ENCODE data around the gene TESPA1. TPM values are rescaled to one million over a fixed set of nuclear protein-coding genes. Genes with fewer than 3 reads are reported as not detected.
A peak's percentile ranks its signal among the peaks of the same experiment; 100 is the strongest.

Gene TESPA1
- total and polyA plus RNA-seq, 9 of the 15 experiments (the other 6 are each of a cell fraction or from before 2014, with no cell fraction given) = 0.72 to 7.1 (median 2.4) TPM

DNA sequence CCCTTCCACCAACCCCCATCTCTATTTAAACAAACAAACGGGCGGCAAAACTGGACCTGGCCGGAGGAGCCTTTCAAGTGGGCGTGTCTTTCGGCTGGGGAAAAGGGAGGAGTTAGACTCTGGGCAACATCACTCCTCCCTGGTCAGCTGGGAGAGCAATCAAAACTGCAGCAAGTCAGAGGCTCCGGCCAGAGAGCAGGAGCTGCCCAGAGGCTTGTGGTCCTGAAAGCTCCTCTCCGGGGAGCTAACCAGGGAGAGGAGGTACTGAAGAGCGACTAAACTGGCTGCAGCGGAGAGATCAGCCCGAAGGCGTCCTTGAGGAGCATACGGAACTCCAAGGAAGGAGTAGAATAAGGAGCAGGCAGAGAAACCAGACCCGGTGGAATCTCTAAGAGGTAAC is 35.2 kb upstream of the TESPA1 start, which contains the start of gene NEUROD4 (continued):
- TF ChIP-seq, protein P1, sequence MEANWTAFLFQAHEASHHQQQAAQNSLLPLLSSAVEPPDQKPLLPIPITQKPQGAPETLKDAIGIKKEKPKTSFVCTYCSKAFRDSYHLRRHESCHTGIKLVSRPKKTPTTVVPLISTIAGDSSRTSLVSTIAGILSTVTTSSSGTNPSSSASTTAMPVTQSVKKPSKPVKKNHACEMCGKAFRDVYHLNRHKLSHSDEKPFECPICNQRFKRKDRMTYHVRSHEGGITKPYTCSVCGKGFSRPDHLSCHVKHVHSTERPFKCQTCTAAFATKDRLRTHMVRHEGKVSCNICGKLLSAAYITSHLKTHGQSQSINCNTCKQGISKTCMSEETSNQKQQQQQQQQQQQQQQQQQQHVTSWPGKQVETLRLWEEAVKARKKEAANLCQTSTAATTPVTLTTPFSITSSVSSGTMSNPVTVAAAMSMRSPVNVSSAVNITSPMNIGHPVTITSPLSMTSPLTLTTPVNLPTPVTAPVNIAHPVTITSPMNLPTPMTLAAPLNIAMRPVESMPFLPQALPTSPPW (CRISPR knock-in tag; IDR thresholded peaks at IDR 0.05) = peak; percentile 35; the same call in 1 of the 2 replicates
- no peak for TF ChIP-seq TAF9B (IDR thresholded peaks at IDR 0.05; ENCODE audit: partially characterized antibody)
- no peak for TF ChIP-seq POLR2B (IDR thresholded peaks at IDR 0.05; ENCODE audit: low read depth, partially characterized antibody)
- TF ChIP-seq NFRKB (IDR thresholded peaks at IDR 0.05; ENCODE audit: low read depth) = no peak
- TF ChIP-seq NFIC (IDR thresholded peaks at IDR 0.05) = no peak
- TF ChIP-seq FOXA3 (CRISPR knock-in tag; conservative IDR thresholded peaks at IDR 0.05 in 1 of 2, IDR thresholded peaks at IDR 0.05 in 1 of 2) = no peak
- TF ChIP-seq SETDB1 (IDR thresholded peaks at IDR 0.05; ENCODE audit: low read length) = no peak
- TF ChIP-seq ZNF175 (CRISPR knock-in tag; IDR thresholded peaks at IDR 0.05; ENCODE audit: low read depth) = peak; percentile 52; the same call in 1 of the 2 replicates
- peak; percentile 81 for TF ChIP-seq ZNF589 (CRISPR knock-in tag; IDR thresholded peaks at IDR 0.05; ENCODE audit: low read depth)
- no peak for TF ChIP-seq CBFA2T2 (conservative IDR thresholded peaks at IDR 0.05)
- no peak for TF ChIP-seq EGR1 (conservative IDR thresholded peaks at IDR 0.05)
- no peak for TF ChIP-seq PHF8 (IDR thresholded peaks at IDR 0.05; ENCODE audit: borderline replicate concordance, low read length)
- TF ChIP-seq ZBTB1 (CRISPR knock-in tag; IDR thresholded peaks at IDR 0.05; ENCODE audit: borderline replicate concordance, low read depth) = no peak
- TF ChIP-seq ZNF586 (CRISPR knock-in tag; conservative IDR thresholded peaks at IDR 0.05) = no peak
- no peak for TF ChIP-seq ZNF41 (CRISPR knock-in tag; conservative IDR thresholded peaks at IDR 0.05)
- TF ChIP-seq KLF1 (tag; IDR thresholded peaks at IDR 0.05) = no peak
- TF ChIP-seq, protein P2, sequence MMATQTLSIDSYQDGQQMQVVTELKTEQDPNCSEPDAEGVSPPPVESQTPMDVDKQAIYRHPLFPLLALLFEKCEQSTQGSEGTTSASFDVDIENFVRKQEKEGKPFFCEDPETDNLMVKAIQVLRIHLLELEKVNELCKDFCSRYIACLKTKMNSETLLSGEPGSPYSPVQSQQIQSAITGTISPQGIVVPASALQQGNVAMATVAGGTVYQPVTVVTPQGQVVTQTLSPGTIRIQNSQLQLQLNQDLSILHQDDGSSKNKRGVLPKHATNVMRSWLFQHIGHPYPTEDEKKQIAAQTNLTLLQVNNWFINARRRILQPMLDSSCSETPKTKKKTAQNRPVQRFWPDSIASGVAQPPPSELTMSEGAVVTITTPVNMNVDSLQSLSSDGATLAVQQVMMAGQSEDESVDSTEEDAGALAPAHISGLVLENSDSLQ (IDR thresholded peaks at IDR 0.05) = peak; percentile 83
- no peak for TF ChIP-seq MBD2 (IDR thresholded peaks at IDR 0.05; ENCODE audit: borderline replicate concordance, low read depth)
- TF ChIP-seq, protein P3, sequence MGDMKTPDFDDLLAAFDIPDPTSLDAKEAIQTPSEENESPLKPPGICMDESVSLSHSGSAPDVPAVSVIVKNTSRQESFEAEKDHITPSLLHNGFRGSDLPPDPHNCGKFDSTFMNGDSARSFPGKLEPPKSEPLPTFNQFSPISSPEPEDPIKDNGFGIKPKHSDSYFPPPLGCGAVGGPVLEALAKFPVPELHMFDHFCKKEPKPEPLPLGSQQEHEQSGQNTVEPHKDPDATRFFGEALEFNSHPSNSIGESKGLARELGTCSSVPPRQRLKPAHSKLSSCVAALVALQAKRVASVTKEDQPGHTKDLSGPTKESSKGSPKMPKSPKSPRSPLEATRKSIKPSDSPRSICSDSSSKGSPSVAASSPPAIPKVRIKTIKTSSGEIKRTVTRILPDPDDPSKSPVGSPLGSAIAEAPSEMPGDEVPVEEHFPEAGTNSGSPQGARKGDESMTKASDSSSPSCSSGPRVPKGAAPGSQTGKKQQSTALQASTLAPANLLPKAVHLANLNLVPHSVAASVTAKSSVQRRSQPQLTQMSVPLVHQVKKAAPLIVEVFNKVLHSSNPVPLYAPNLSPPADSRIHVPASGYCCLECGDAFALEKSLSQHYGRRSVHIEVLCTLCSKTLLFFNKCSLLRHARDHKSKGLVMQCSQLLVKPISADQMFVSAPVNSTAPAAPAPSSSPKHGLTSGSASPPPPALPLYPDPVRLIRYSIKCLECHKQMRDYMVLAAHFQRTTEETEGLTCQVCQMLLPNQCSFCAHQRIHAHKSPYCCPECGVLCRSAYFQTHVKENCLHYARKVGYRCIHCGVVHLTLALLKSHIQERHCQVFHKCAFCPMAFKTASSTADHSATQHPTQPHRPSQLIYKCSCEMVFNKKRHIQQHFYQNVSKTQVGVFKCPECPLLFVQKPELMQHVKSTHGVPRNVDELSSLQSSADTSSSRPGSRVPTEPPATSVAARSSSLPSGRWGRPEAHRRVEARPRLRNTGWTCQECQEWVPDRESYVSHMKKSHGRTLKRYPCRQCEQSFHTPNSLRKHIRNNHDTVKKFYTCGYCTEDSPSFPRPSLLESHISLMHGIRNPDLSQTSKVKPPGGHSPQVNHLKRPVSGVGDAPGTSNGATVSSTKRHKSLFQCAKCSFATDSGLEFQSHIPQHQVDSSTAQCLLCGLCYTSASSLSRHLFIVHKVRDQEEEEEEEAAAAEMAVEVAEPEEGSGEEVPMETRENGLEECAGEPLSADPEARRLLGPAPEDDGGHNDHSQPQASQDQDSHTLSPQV (IDR thresholded peaks at IDR 0.05) = no peak
- TF ChIP-seq SNRNP70 (optimal IDR thresholded peaks at IDR 0.05; ENCODE audit: low read depth, low read length) = no peak
- peak; percentile 88 to 99; a peak in 3 of 4 replicates for TF ChIP-seq SIN3A (IDR thresholded peaks at IDR 0.05; ENCODE audit: borderline replicate concordance in 2 of 2, control insufficient read depth in 1 of 2, low read depth in 2 of 2, low read length in 2 of 2)
- TF ChIP-seq OTX1 (CRISPR knock-in tag; IDR thresholded peaks at IDR 0.05) = no peak
- TF ChIP-seq MYBL2 (IDR thresholded peaks at IDR 0.05; ENCODE audit: low read depth) = no peak
- no peak for TF ChIP-seq MYBL2 (CRISPR knock-in tag; IDR thresholded peaks at IDR 0.05; ENCODE audit: borderline replicate concordance)
- no peak for TF ChIP-seq EP400 (IDR thresholded peaks at IDR 0.05)
